ENCODE results near the gene CYTH4.

CYTH4 gene

GRCh38 chr22:37330200-37331033 is 48.1 kb downstream of the CYTH4 start:
- no peak for DNase-seq (ENCODE audit: low read depth)

- DNase-seq (ENCODE audit: low read depth) = no peak
These were observed 48.7 kb downstream of the CYTH4 start for GRCh38 chr22:37331034-37331428.

- no peak for DNase-seq (ENCODE audit: low read depth)
These were observed 49.7 kb downstream of the CYTH4 start for GRCh38 chr22:37331856-37332536.

GRCh38 chr22:37333724-37334460 is 51.6 kb downstream of the CYTH4 start:
- DNase-seq (ENCODE audit: low read depth) = no peak

GRCh38 chr22:37334461-37334858 is 52.2 kb downstream of the CYTH4 start:
- DNase-seq (ENCODE audit: low read depth) = no peak

- no peak for DNase-seq (ENCODE audit: low read depth)
These were observed 52.8 kb downstream of the CYTH4 start for GRCh38 chr22:37334859-37335805.

GRCh38 chr22:37335806-37336199 is 53.5 kb downstream of the CYTH4 start:
- no peak for DNase-seq (ENCODE audit: low read depth)

GRCh38 chr22:37336579-37336978 is 54.3 kb downstream of the CYTH4 start:
- DNase-seq (ENCODE audit: low read depth) = no peak

- no peak for DNase-seq (ENCODE audit: low read depth)
These were observed 55.1 kb downstream of the CYTH4 start for GRCh38 chr22:37337204-37337943.

- no peak for DNase-seq (ENCODE audit: low read depth)
These were observed 56.4 kb downstream of the CYTH4 start for GRCh38 chr22:37338539-37339246.

GRCh38 chr22:37340331-37341262 is 58.3 kb downstream of the CYTH4 start:
- DNase-seq (ENCODE audit: low read depth) = no peak

GRCh38 chr22:37342065-37342464 is 59.8 kb downstream of the CYTH4 start:
- no peak for DNase-seq (ENCODE audit: low read depth)

- no peak for DNase-seq (ENCODE audit: low read depth)
These were observed 61.0 kb downstream of the CYTH4 start for GRCh38 chr22:37343348-37343747.

- no peak for DNase-seq (ENCODE audit: low read depth)
These were observed 61.8 kb downstream of the CYTH4 start for GRCh38 chr22:37343863-37344734.

- DNase-seq (ENCODE audit: low read depth) = no peak
These were observed 62.6 kb downstream of the CYTH4 start for GRCh38 chr22:37344735-37345449.

GRCh38 chr22:37345863-37346504 is 63.7 kb downstream of the CYTH4 start:
- no peak for DNase-seq (ENCODE audit: low read depth)

- DNase-seq (ENCODE audit: low read depth) = no peak
These were observed 64.2 kb downstream of the CYTH4 start for GRCh38 chr22:37346505-37346895.

Measured in stimulated activated CD8-positive, alpha-beta memory T cell treated with anti-CD3 and anti-CD28 coated beads, Interleukin-12 subunit alpha, Interleukin-12 subunit beta, amount 100 ng/mL, for 4 hours (primary cell).